GM23338 (cell line): Measurements from ENCODE around the gene DAAM1. TPM values are rescaled to one million over a fixed set of nuclear protein-coding genes. Genes with fewer than 3 reads are reported as not detected.

Experiments
- ATAC-seq: fragments of 200-7000 bp; cut with Tn5 transposase; 3 replicates; pipeline ENCODE4 v1.9.1; 2020
- DNase-seq: peaks from one replicate; pipeline ENCODE4 v3.0.0-alpha.2; 2015; ENCODE audit warnings: low spot score
- H2AFZ ChIP-seq: fragments of 200-600 bp; sonication (generic); 2 replicates; pipeline ENCODE4 v1.8.0; 2016; ENCODE audit warnings: antibody characterized with exemption, mild to moderate bottlenecking, moderate library complexity
- H3F3A ChIP-seq: fragments of 200-600 bp; sonication (generic); replicated peaks from 2 replicates; pipeline ENCODE4 v1.8.0; 2017; ENCODE audit warnings: antibody characterized with exemption, mixed run types, low read depth
- H3K27ac ChIP-seq: fragments of 200-600 bp; sonication (generic); 2 replicates; pipeline ENCODE4 v1.6.1; 2016; ENCODE audit warnings: low read depth
- H3K27me3 ChIP-seq: fragments of 200-600 bp; sonication (generic); 2 replicates; pipeline ENCODE4 v1.8.0; 2016; ENCODE audit warnings: mild to moderate bottlenecking, mixed run types, moderate library complexity; ENCODE audit not compliant: insufficient read depth
- H3K36me3 ChIP-seq: fragments of 200-600 bp; sonication (generic); 2 replicates; pipeline ENCODE4 v1.8.0; 2016; ENCODE audit warnings: mild to moderate bottlenecking; ENCODE audit not compliant: insufficient read depth
- H3K4me1 ChIP-seq: fragments of 200-600 bp; sonication (generic); 2 replicates; pipeline ENCODE4 v1.8.0; 2016; ENCODE audit warnings: mild to moderate bottlenecking, moderate library complexity; ENCODE audit not compliant: insufficient read depth
- H3K4me2 ChIP-seq: fragments of 200-600 bp; sonication (generic); 2 replicates; pipeline ENCODE4 v1.7.1; 2017; ENCODE audit warnings: mixed run types
- H3K4me3 ChIP-seq: fragments of 200-600 bp; sonication (generic); 2 replicates; pipeline ENCODE4 v1.6.1; 2016; ENCODE audit warnings: mixed run types
- H3K79me2 ChIP-seq: fragments of 200-600 bp; sonication (generic); replicated peaks from 2 replicates; pipeline ENCODE4 v1.8.0; 2017; ENCODE audit warnings: mild to moderate bottlenecking; ENCODE audit not compliant: insufficient read depth
- H3K9me2 ChIP-seq: fragments of 200-600 bp; sonication (generic); 2 replicates; pipeline ENCODE4 v1.8.0; 2017; ENCODE audit not compliant: insufficient read depth
- H4K20me1 ChIP-seq: fragments of 200-600 bp; sonication (generic); replicated peaks from 2 replicates; pipeline ENCODE4 v1.8.0; 2017; ENCODE audit warnings: mild to moderate bottlenecking; ENCODE audit not compliant: insufficient read depth
- H3K27ac Mint-ChIP-seq: 2 replicates; pipeline ENCODE4 v1.8.0; 2020; ENCODE audit warnings: inconsistent platforms, mild to moderate bottlenecking, moderate library complexity, mixed read lengths
- H3K27me3 Mint-ChIP-seq: 3 replicates; pipeline ENCODE4 v1.8.0; 2022; ENCODE audit warnings: low read depth, mild to moderate bottlenecking, moderate library complexity, mixed read lengths, inconsistent platforms; ENCODE audit not compliant: insufficient read depth, poor library complexity
- H3K36me3 Mint-ChIP-seq: 3 replicates; pipeline ENCODE4 v1.8.0; 2021; ENCODE audit warnings: low read depth, mild to moderate bottlenecking, inconsistent platforms, moderate library complexity, mixed read lengths
- H3K4me1 Mint-ChIP-seq: 3 replicates; pipeline ENCODE4 v1.8.0; 2020; ENCODE audit warnings: mild to moderate bottlenecking, inconsistent platforms, mixed read lengths
- H3K4me3 Mint-ChIP-seq: 3 replicates; pipeline ENCODE4 v1.8.0; 2021; ENCODE audit warnings: moderate library complexity, mild to moderate bottlenecking, inconsistent platforms, mixed read lengths
- H3K9me3 Mint-ChIP-seq: 3 replicates; pipeline ENCODE4 v1.8.0; 2020; ENCODE audit warnings: moderate library complexity, mild to moderate bottlenecking, inconsistent platforms, mixed read lengths
- CREB1 ChIP-seq: fragments of 250-450 bp; sonication (Bioruptor Pico); IDR thresholded peaks from 2 replicates; pipeline ENCODE4 v1.5.0; 2020; ENCODE audit warnings: low read depth, mild to moderate bottlenecking, moderate library complexity
- EZH2 ChIP-seq: fragments of 200-600 bp; sonication (generic); IDR thresholded peaks from one replicate; pipeline ENCODE4 v1.8.0; 2017; ENCODE audit warnings: antibody characterized with exemption, mild to moderate bottlenecking, low read depth; ENCODE audit not compliant: unreplicated experiment
- JUNB ChIP-seq: IDR thresholded peaks from one replicate; pipeline ENCODE4 v1.6.1; 2016; ENCODE audit warnings: antibody characterized with exemption; ENCODE audit not compliant: unreplicated experiment
- NANOG ChIP-seq: IDR thresholded peaks from 2 replicates; pipeline ENCODE4 v1.6.1; 2016; ENCODE audit warnings: antibody characterized with exemption, borderline replicate concordance
- REST ChIP-seq: IDR thresholded peaks from one replicate; pipeline ENCODE4 v1.6.1; 2018; ENCODE audit warnings: antibody characterized with exemption; ENCODE audit not compliant: unreplicated experiment
- STAT1 ChIP-seq: IDR thresholded peaks from one replicate; pipeline ENCODE4 v1.6.1; 2016; ENCODE audit warnings: antibody characterized with exemption; ENCODE audit not compliant: unreplicated experiment
- ZNF114 ChIP-seq: fragments of 250-450 bp; sonication (Bioruptor Pico); IDR thresholded peaks from 2 replicates; pipeline ENCODE4 v1.5.0; 2020; ENCODE audit warnings: mild to moderate bottlenecking, moderate library complexity
- polyA plus RNA-seq: library from polyadenylated mRNA; unstranded; fragments of >200 nt; fragmentation: Nextera tagmentation; extraction: Ambion mirVana; gene quantifications from 2 replicates; pipeline ENCODE4 v1.2.1, GENCODE V29; 2016
- total RNA-seq: library from RNA; depleted of rRNA; stranded (reverse); fragments of >200 nt; shearing (Covaris generic); gene quantifications from 2 replicates; pipeline ENCODE4 v1.2.3, GENCODE V29; 2014
- TF ChIP-seq, protein P1 (sequence below): IDR thresholded peaks from 2 replicates; pipeline ENCODE4 v1.6.1; 2016; ENCODE audit warnings: antibody characterized with exemption

Gene DAAM1
- total and polyA plus RNA-seq, 2 experiments from 2014 or later = 36.3 to 42.1 TPM

- no peak for TF ChIP-seq REST
- TF ChIP-seq EZH2 = no peak
- no peak for TF ChIP-seq STAT1
- no peak for TF ChIP-seq NANOG
- TF ChIP-seq CREB1 (CRISPR knock-in tag) = no peak
- no peak for TF ChIP-seq ZNF114 (CRISPR knock-in tag)
- TF ChIP-seq, protein P1, sequence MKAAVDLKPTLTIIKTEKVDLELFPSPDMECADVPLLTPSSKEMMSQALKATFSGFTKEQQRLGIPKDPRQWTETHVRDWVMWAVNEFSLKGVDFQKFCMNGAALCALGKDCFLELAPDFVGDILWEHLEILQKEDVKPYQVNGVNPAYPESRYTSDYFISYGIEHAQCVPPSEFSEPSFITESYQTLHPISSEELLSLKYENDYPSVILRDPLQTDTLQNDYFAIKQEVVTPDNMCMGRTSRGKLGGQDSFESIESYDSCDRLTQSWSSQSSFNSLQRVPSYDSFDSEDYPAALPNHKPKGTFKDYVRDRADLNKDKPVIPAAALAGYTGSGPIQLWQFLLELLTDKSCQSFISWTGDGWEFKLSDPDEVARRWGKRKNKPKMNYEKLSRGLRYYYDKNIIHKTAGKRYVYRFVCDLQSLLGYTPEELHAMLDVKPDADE = no peak
These were observed 166.2 kb downstream of the DAAM1 start (continued) for GRCh38 chr14:59354666-59355065.

- H3K4me3 ChIP-seq = no peak overlapping the region
- H3K36me3 ChIP-seq = no peaks in the 10 kb centered on the region
- ATAC-seq (no peak), DNase-seq (no peak)
- no peaks in the 10 kb centered on the region for H3K9me2 ChIP-seq
- H3K4me1 Mint-ChIP-seq = peaks cover 15% of the 10 kb centered on the region; the same call in 2 of the 3 replicates
- peaks cover 9% of the 10 kb centered on the region; the same call in 2 of the 3 replicates for H3K36me3 Mint-ChIP-seq
- no peak overlapping the region for H3K4me2 ChIP-seq
- H2AFZ ChIP-seq = no peak overlapping the region
- TF ChIP-seq JUNB (no peak), ZNF114 (CRISPR knock-in tag) (no peak), CREB1 (CRISPR knock-in tag) (no peak), REST (no peak), STAT1 (no peak), EZH2 (no peak)
- TF ChIP-seq, protein P1 = no peak
- peaks cover 7% of the 10 kb centered on the region; the same call in 1 of the 2 replicates for H3K4me1 ChIP-seq
- no peak overlapping the region for H3K27ac ChIP-seq
- no peaks in the 10 kb centered on the region for H3K27me3 ChIP-seq
- no peak overlapping the region for H3K27ac Mint-ChIP-seq
- no peak overlapping the region for H3K4me3 Mint-ChIP-seq
- H3F3A ChIP-seq = no peaks in the 10 kb centered on the region
- H3K79me2 ChIP-seq = no peaks in the 10 kb centered on the region
- no peaks in the 10 kb centered on the region for H3K9me3 Mint-ChIP-seq
- no peaks in the 10 kb centered on the region for H3K27me3 Mint-ChIP-seq
- H4K20me1 ChIP-seq = no peaks in the 10 kb centered on the region
These were observed 166.6 kb downstream of the DAAM1 start for GRCh38 chr14:59355091-59355490.
